Ishikawa (cell line): ENCODE data around the gene KRTAP4-1.

Source experiments
- CEBPB ChIP-seq: IDR thresholded peaks from 2 replicates; pipeline ENCODE4 v1.6.1; 2012
- EGR1 ChIP-seq: IDR thresholded peaks from 2 replicates; pipeline ENCODE4 v1.6.1; 2012
- EP300 ChIP-seq: IDR thresholded peaks from 2 replicates; pipeline ENCODE4 v1.6.1; 2012; ENCODE audit warnings: borderline replicate concordance
- RAD21 ChIP-seq: IDR thresholded peaks from 2 replicates; pipeline ENCODE4 v1.6.1; 2012; ENCODE audit warnings: low read depth
- TAF1 ChIP-seq: IDR thresholded peaks from 2 replicates; pipeline ENCODE4 v1.6.1; 2012; ENCODE audit warnings: low read depth, mild to moderate bottlenecking
- YY1 ChIP-seq: IDR thresholded peaks from 2 replicates; pipeline ENCODE4 v1.6.1; 2012; ENCODE audit warnings: low read depth
- ZBTB7A ChIP-seq: IDR thresholded peaks from 2 replicates; pipeline ENCODE4 v1.6.1; 2012; ENCODE audit warnings: low read depth
- TF ChIP-seq, protein P1 (sequence below): IDR thresholded peaks from 2 replicates; pipeline ENCODE4 v1.6.1; 2012
- TF ChIP-seq, protein P2 (sequence below): IDR thresholded peaks from 2 replicates; pipeline ENCODE4 v1.6.1; 2012

DNA sequence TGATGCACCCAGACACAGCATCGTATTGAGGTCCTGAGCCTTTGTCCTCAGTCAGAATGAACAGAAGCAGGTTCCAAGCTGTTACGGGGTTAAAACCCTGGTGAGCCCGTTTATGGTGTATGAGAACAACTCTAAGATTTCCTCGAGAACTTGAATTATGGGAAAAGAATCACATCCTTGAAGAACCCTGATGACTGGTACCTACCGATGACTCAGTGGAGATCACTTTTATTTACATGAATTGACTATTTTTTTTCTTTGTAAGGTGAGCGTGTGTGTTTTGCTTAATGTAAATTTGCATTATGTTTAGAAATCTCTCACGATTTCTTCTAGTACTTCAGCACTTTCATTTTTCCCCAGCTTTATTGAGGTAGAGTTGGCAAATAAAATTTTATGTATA lies 20.9 kb downstream of the KRTAP4-1 start:
- no peak for TF ChIP-seq EP300
- TF ChIP-seq CEBPB, result no peak
- TF ChIP-seq YY1, result no peak
- TF ChIP-seq ZBTB7A, result no peak
- TF ChIP-seq, protein P1, sequence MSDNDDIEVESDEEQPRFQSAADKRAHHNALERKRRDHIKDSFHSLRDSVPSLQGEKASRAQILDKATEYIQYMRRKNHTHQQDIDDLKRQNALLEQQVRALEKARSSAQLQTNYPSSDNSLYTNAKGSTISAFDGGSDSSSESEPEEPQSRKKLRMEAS, result no peak
- no peak for TF ChIP-seq RAD21
- no peak for TF ChIP-seq TAF1
- TF ChIP-seq EGR1, result no peak
- TF ChIP-seq, protein P2, sequence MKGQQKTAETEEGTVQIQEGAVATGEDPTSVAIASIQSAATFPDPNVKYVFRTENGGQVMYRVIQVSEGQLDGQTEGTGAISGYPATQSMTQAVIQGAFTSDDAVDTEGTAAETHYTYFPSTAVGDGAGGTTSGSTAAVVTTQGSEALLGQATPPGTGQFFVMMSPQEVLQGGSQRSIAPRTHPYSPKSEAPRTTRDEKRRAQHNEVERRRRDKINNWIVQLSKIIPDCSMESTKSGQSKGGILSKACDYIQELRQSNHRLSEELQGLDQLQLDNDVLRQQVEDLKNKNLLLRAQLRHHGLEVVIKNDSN, result no peak
